GM18861 (cell line): ENCODE measurements around the gene TTLL7.

ENCODE experiments used
- ATAC-seq: cut with Tn5 transposase; IDR thresholded peaks from one replicate; pipeline ENCODE4 v1.9.1; 2021; ENCODE audit not compliant: unreplicated experiment

The TTLL7 gene

DNA sequence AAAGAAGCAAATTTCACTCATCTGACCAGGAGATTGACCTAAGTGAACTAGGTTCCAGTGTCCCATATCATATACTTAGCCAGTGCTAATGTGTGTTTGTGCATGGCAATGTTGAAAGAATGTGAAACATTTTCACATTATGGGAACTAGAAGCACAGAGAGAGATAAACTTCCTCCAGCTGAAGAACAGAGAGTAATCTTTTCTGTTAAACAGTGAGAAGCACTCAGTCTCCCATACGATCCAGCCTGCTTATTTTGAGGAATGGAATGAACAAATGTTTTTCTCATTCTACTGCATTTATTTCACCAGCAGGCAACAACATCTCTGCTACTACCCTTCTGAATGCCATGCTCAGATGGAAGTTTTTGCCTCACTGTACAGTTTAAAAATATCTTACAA is 170.5 kb downstream of the TTLL7 start:
- no peak for ATAC-seq

DNA sequence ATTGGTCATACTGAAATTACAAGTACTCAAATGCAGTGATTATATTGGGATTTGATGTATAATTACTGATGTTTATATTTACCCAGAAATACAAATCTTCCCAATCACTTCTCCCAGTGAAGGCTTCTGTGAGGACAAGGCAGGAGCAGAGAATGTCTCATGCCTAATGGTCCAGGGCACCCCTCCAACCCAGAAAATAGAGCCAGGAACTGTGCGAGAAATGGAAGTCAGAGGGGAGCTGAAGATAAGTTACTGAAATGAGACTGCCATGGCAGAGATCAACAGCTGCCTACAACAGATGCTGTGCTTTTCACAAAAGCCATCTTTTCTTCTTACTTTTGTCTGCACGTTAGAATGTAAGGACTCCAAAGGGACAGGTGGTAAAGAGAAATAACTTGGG is 171.2 kb downstream of the TTLL7 start:
- ATAC-seq, result no peak

DNA sequence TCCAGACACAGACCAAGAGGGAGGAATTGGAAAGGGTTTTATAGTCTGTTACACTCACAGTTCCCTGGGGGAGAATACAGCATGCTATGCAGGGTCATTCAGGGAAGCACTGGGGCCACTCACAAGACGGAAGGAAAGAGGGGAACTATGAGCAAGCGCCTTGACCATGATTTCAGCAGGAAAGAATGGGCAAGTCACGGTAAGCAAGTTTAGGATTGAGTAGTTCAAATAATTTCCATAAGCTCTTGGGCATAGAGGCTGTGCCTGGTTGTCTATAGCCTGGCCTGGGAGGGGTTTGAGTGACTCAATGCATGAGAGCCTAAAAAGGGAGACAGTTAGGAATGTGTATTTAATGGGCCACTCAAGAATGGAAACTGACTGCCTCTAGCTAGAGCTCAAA is 176.7 kb downstream of the TTLL7 start:
- no peak for ATAC-seq

DNA sequence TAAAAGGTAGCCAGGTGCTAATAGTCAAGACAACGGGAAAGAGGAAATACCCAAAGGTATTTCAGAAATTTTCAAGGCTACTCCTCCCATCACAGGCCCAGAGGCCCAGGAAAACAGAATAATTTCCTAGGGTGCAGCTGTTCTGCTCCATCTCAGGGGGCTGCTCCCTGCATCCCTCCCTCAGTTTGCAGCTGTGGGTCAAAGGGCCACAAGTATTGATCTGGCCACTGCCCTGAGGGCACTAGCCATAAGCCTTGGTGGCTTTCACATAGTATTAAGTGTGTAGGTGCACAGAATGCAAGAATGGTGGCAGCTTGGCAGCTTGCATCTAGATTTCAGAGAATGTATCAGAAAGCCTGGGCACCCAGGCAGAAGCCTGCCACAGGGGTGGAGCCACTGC is 179.5 kb downstream of the TTLL7 start:
- ATAC-seq, result no peak

DNA sequence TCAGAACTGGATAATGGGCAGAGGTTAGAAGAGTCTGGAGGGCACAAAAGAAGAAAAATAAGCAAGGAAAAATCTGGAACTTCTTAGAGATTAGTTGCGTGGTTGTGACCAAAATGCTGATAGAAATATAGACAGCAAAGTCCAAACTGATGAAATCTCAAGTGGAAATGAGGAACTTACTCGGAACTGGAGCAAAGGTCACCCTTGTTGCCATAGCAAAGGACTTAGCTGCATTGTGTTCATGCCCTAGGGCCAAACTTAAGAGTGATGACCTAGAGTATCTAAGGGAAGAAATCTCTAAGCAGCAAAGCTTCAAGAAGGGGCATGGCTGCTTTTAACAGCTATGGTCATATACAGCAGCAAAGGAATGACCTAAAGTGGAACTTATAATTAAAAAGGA is 180.0 kb downstream of the TTLL7 start:
- ATAC-seq, result no peak

DNA sequence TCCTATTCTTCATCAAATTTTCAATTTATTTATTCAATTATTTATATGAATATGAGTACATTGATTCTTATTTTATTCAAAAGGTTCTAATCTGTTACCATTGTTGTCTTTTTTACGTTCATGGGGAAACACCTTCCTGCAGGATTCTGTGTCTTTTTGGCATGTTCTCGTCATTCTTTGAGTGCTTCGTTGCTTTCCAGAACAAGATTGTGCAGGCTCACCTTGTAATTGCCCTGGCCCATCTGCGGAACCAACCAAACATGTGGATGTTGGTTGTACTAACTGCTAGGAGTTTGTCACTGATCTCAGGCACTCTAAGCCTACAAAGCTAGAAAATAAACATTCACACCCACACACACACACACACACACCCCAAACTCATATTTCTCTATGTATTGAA is 182.1 kb downstream of the TTLL7 start:
- no peak for ATAC-seq

DNA sequence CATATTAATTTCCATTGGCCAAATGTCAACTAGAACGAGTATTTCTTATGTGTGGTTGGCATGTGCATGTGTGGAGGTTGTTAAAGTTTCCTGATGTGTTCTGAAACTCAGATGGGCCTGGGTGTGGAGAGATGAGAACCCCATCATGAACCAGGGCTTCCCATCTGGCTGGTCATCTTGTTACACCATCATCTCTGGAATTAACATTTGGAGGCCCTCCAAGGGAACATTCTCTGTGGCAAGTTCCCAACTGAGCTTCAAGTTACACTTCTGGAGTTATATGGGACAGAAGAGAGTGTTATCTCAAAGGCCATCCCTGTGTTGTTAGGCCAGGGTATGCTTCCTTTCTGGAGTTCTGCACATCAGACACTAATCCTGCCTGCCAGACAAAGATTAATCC is 183.6 kb downstream of the TTLL7 start:
- no peak for ATAC-seq
